Ishikawa (cell line): ENCODE results near the gene TMEM267.

ENCODE experiments used
- CREB1 ChIP-seq: IDR thresholded peaks from 2 replicates; pipeline ENCODE4 v1.6.1; 2012; ENCODE audit warnings: low read depth
- MAX ChIP-seq: IDR thresholded peaks from 2 replicates; pipeline ENCODE4 v1.6.1; 2012

- no peak for TF ChIP-seq CREB1
- TF ChIP-seq MAX, result no peak
Observed at GRCh38 chr5:43520615-43521014, 37.0 kb upstream of the TMEM267 start.
